H9 (cell line): ENCODE measurements around the gene OR4C15. TPM values are rescaled to one million over a fixed set of nuclear protein-coding genes. Genes with fewer than 3 reads are reported as not detected.

Experiments used
- DNase-seq: peaks from one replicate; pipeline ENCODE4 v3.0.0-alpha.2; 2017
- H2AFZ ChIP-seq: one replicate; pipeline ENCODE4 v1.6.1; 2013; ENCODE audit warnings: mild to moderate bottlenecking, low read length, control low read depth, moderate library complexity
- H2AK5ac ChIP-seq: 2 replicates; pipeline ENCODE4 v1.6.1; 2013; ENCODE audit warnings: low read length, control low read depth, mixed read lengths; ENCODE audit not compliant: insufficient read length
- H2BK120ac ChIP-seq: one replicate; pipeline ENCODE4 v1.6.1; 2013; ENCODE audit warnings: low read depth, mild to moderate bottlenecking, low read length, control low read depth, inconsistent platforms; ENCODE audit not compliant: poor library complexity, severe bottlenecking
- H2BK12ac ChIP-seq: 2 replicates; pipeline ENCODE4 v1.6.1; 2013; ENCODE audit warnings: low read length, control low read depth, mixed read lengths, low read depth; ENCODE audit not compliant: insufficient read length
- H2BK15ac ChIP-seq: 2 replicates; pipeline ENCODE4 v1.6.1; 2013; ENCODE audit warnings: low read depth, low read length, control low read depth
- H2BK20ac ChIP-seq: one replicate; pipeline ENCODE4 v1.6.1; 2013; ENCODE audit warnings: low read depth, mild to moderate bottlenecking, low read length, control low read depth, inconsistent platforms; ENCODE audit not compliant: poor library complexity, severe bottlenecking
- H2BK5ac ChIP-seq: 2 replicates; pipeline ENCODE4 v1.6.1; 2013; ENCODE audit warnings: low read length, control low read depth, mixed read lengths; ENCODE audit not compliant: insufficient read length
- H3K14ac ChIP-seq: 2 replicates; pipeline ENCODE4 v1.6.1; 2013; ENCODE audit warnings: low read length, control low read depth; ENCODE audit not compliant: insufficient read depth
- H3K18ac ChIP-seq: 2 replicates; pipeline ENCODE4 v1.6.1; 2013; ENCODE audit warnings: low read depth, mild to moderate bottlenecking, mixed read lengths, low read length, control low read depth; ENCODE audit not compliant: insufficient read length
- H3K23ac ChIP-seq: 2 replicates; pipeline ENCODE4 v1.6.1; 2013; ENCODE audit warnings: low read length, control low read depth, mixed read lengths, low read depth; ENCODE audit not compliant: insufficient read length
- H3K23me2 ChIP-seq: 2 replicates; pipeline ENCODE4 v1.6.1; 2013; ENCODE audit warnings: low read depth, mild to moderate bottlenecking, mixed read lengths, low read length, control low read depth; ENCODE audit not compliant: insufficient read length, poor library complexity, severe bottlenecking
- H3K27ac ChIP-seq: 2 replicates; pipeline ENCODE4 v1.5.1; 2013; ENCODE audit warnings: low read length, control low read depth, mixed read lengths, low read depth; ENCODE audit not compliant: insufficient read length
- H3K27me3 ChIP-seq: 2 replicates; pipeline ENCODE4 v1.6.1; 2013; ENCODE audit warnings: low read length, control low read depth, inconsistent platforms; ENCODE audit not compliant: insufficient read depth
- H3K4ac ChIP-seq: 2 replicates; pipeline ENCODE4 v1.6.1; 2013; ENCODE audit warnings: low read depth, mild to moderate bottlenecking, control low read depth, inconsistent platforms, low read length, moderate library complexity
- H3K4me1 ChIP-seq: 2 replicates; pipeline ENCODE4 v1.6.1; 2013; ENCODE audit warnings: low read length, control low read depth, inconsistent platforms; ENCODE audit not compliant: insufficient read depth
- H3K4me2 ChIP-seq: 2 replicates; pipeline ENCODE4 v1.6.1; 2013; ENCODE audit warnings: low read length, control low read depth, mixed read lengths; ENCODE audit not compliant: insufficient read length, insufficient read depth
- H3K56ac ChIP-seq: 2 replicates; pipeline ENCODE4 v1.6.1; 2013; ENCODE audit warnings: low read depth, mild to moderate bottlenecking, mixed read lengths, low read length, control low read depth; ENCODE audit not compliant: insufficient read length
- H3K79me1 ChIP-seq: 2 replicates; pipeline ENCODE4 v1.6.1; 2013; ENCODE audit warnings: low read depth, mild to moderate bottlenecking, moderate library complexity, low read length, control low read depth, inconsistent platforms; ENCODE audit not compliant: insufficient read depth, poor library complexity, severe bottlenecking
- H3K79me2 ChIP-seq: 2 replicates; pipeline ENCODE4 v1.6.1; 2013; ENCODE audit warnings: low read length, control low read depth, inconsistent platforms; ENCODE audit not compliant: insufficient read depth
- H3K9ac ChIP-seq: 2 replicates; pipeline ENCODE4 v1.6.1; 2013; ENCODE audit warnings: low read length, control low read depth, mixed read lengths; ENCODE audit not compliant: insufficient read length; ENCODE audit errors: extremely low read depth
- H3K9me3 ChIP-seq: one replicate; pipeline ENCODE4 v1.6.1; 2013; ENCODE audit warnings: low read depth, low read length, inconsistent platforms; ENCODE audit not compliant: control insufficient read depth
- H3T11ph ChIP-seq: one replicate; pipeline ENCODE4 v1.6.1; 2013; ENCODE audit warnings: mild to moderate bottlenecking, low read length, control low read depth, inconsistent platforms
- H4K20me1 ChIP-seq: one replicate; pipeline ENCODE4 v1.6.1; 2013; ENCODE audit not compliant: control insufficient read depth, insufficient read length, insufficient read depth
- H4K5ac ChIP-seq: 2 replicates; pipeline ENCODE4 v1.6.1; 2013; ENCODE audit warnings: low read depth, mild to moderate bottlenecking, mixed read lengths, low read length, control low read depth; ENCODE audit not compliant: insufficient read length
- H4K8ac ChIP-seq: replicated peaks from 2 replicates; pipeline ENCODE4 v1.6.1; 2013; ENCODE audit warnings: low read length, control low read depth, mixed read lengths, low read depth; ENCODE audit not compliant: insufficient read length
- H4K91ac ChIP-seq: 2 replicates; pipeline ENCODE4 v1.6.1; 2013; ENCODE audit warnings: low read depth, mild to moderate bottlenecking, moderate library complexity, mixed read lengths, low read length, control low read depth; ENCODE audit not compliant: insufficient read length
- H3K27ac Mint-ChIP-seq, 3 experiments: 2 replicates in 2 of 3; 3 replicates in 1 of 3; pipeline ENCODE4 v1.8.0; 2020 to 2021; ENCODE audit warnings: mixed read lengths in 3 of 3, mild to moderate bottlenecking in 1 of 3, moderate library complexity in 1 of 3
- H3K27me3 Mint-ChIP-seq: 2 replicates; pipeline ENCODE4 v1.8.0; 2021; ENCODE audit warnings: low read depth, mild to moderate bottlenecking, moderate library complexity, mixed read lengths
- H3K36me3 Mint-ChIP-seq, 3 experiments: 2 replicates in 2 of 3; 3 replicates in 1 of 3; pipeline ENCODE4 v1.8.0; 2020 to 2021; ENCODE audit warnings: low read depth in 3 of 3, mixed read lengths in 3 of 3; ENCODE audit not compliant: insufficient read depth in 1 of 3
- H3K4me1 Mint-ChIP-seq, 2 experiments: 2 replicates each; pipeline ENCODE4 v1.8.0; 2020; ENCODE audit warnings: mixed read lengths in 2 of 2
- H3K4me3 Mint-ChIP-seq, 2 experiments: 2 replicates in 1 of 2; 3 replicates in 1 of 2; pipeline ENCODE4 v1.8.0; 2020 to 2021; ENCODE audit warnings: mild to moderate bottlenecking in 2 of 2, mixed read lengths in 2 of 2, moderate library complexity in 1 of 2
- H3K9me3 Mint-ChIP-seq, 2 experiments: 2 replicates in 1 of 2; 3 replicates in 1 of 2; pipeline ENCODE4 v1.8.0; 2020; ENCODE audit warnings: mild to moderate bottlenecking in 2 of 2, mixed read lengths in 2 of 2, moderate library complexity in 1 of 2
- WGBS: extraction: QIAGEN DNeasy Blood & Tissue Kit; methylation state at CpG from one replicate; pipeline ENCODE4 v1.1.7; 2013; ENCODE audit warnings: missing lambda C conversion rate, low lambda C conversion rate, mixed read lengths; ENCODE audit not compliant: insufficient read length; ENCODE audit errors: extremely low coverage; 5-methylcytosine and 5-hydroxymethylcytosine counted together
- total RNA-seq: library from RNA; stranded (reverse); gene quantifications from 2 replicates; pipeline ENCODE4 v1.2.1, GENCODE V29; 2021
- TF ChIP-seq, protein P1 (sequence below): fragments of 200-600 bp; sonication (generic); conservative IDR thresholded peaks from 3 replicates; pipeline ENCODE4 v1.8.0; 2021; ENCODE audit warnings: antibody characterized with exemption, mild to moderate bottlenecking

OR4C15 gene
- total RNA-seq, 1 experiment from 2014 or later = not detected

DNA sequence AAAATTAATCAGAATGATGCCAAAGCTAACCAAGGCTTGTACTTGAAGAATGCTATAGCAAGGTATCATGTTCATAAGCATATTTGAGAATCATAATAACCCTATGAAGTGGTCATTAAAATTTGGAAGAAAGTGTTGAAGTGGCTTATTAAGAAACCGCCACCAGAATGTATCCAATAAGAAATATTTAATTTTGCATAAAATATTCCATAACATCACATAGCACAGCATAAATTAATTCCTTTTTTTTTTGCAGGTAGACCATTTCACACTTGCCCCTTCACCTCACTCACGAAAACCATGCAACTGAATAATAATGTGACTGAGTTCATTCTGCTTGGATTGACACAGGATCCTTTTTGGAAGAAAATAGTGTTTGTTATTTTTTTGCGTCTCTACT is 17.6 kb downstream of the OR4C15 start, which contains the start of gene OR4C16:
OR4C16 (plus strand) TSS at position 301 of the 400 bp plus-strand sequence; CDS start at position 301, 0 bp downstream.
- Mint-ChIP-seq H3K27ac (no peak within 1 kb of the TSS), H3K4me1 (no peaks in the 10 kb centered on the region)
- WGBS = no CpG with 5 or more reads among the region's 3 CpGs

More for the DNA sequence above, 17.6 kb downstream of the OR4C15 start, which contains the start of gene OR4C16:
- Histone ChIP-seq H3K27ac (no peak within 1 kb of the TSS), H2AFZ (no peak within 1 kb of the TSS), H4K8ac (no peak within 1 kb of the TSS), H4K91ac (no peak within 1 kb of the TSS), H2BK15ac (no peak within 1 kb of the TSS), H3K18ac (no peak within 1 kb of the TSS), H3K14ac (no peak within 1 kb of the TSS), H2AK5ac (no peak within 1 kb of the TSS), H3K27me3 (no peaks in the 10 kb centered on the region), H4K5ac (no peak within 1 kb of the TSS), H3T11ph (no peak within 1 kb of the TSS), H4K20me1 (no peaks in the 10 kb centered on the region), H2BK5ac (no peak within 1 kb of the TSS), H3K23me2 (no peaks in the 10 kb centered on the region), H2BK20ac (no peak within 1 kb of the TSS), H2BK12ac (no peak within 1 kb of the TSS), H3K79me2 (no peaks in the 10 kb centered on the region), H2BK120ac (no peak within 1 kb of the TSS), H3K4me2 (no peak within 1 kb of the TSS), H3K23ac (no peak within 1 kb of the TSS), H3K4ac (no peak within 1 kb of the TSS), H3K9me3 (peaks cover 67% of the 10 kb centered on the region), H3K9ac (no peak within 1 kb of the TSS), H3K56ac (no peak within 1 kb of the TSS), H3K79me1 (no peaks in the 10 kb centered on the region), H3K4me1 (no peaks in the 10 kb centered on the region)
- TF ChIP-seq, protein P1, sequence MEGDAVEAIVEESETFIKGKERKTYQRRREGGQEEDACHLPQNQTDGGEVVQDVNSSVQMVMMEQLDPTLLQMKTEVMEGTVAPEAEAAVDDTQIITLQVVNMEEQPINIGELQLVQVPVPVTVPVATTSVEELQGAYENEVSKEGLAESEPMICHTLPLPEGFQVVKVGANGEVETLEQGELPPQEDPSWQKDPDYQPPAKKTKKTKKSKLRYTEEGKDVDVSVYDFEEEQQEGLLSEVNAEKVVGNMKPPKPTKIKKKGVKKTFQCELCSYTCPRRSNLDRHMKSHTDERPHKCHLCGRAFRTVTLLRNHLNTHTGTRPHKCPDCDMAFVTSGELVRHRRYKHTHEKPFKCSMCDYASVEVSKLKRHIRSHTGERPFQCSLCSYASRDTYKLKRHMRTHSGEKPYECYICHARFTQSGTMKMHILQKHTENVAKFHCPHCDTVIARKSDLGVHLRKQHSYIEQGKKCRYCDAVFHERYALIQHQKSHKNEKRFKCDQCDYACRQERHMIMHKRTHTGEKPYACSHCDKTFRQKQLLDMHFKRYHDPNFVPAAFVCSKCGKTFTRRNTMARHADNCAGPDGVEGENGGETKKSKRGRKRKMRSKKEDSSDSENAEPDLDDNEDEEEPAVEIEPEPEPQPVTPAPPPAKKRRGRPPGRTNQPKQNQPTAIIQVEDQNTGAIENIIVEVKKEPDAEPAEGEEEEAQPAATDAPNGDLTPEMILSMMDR = no peak
- H3K27me3 Mint-ChIP-seq = 0 out of 2 replicates have a peak, but pooled peaks cover 2% of the 10 kb centered on the region
- no peak for DNase-seq
- peaks cover 4 to 22% (median 11%) of the 10 kb centered on the region in 3 experiments; a peak in 5 of 7 replicates for H3K36me3 Mint-ChIP-seq
- peaks cover 75 to 79% of the 10 kb centered on the region in 2 experiments for H3K9me3 Mint-ChIP-seq
- H3K4me3 Mint-ChIP-seq = no peak within 1 kb of the TSS
